Amniotic stem cell (primary cell): ENCODE measurements around the gene KLF7.

Source experiments
- DNase-seq: peaks from one replicate; lab custom pipeline; 2025; lab: John Stamatoyannopoulos, UW

Gene KLF7

DNA sequence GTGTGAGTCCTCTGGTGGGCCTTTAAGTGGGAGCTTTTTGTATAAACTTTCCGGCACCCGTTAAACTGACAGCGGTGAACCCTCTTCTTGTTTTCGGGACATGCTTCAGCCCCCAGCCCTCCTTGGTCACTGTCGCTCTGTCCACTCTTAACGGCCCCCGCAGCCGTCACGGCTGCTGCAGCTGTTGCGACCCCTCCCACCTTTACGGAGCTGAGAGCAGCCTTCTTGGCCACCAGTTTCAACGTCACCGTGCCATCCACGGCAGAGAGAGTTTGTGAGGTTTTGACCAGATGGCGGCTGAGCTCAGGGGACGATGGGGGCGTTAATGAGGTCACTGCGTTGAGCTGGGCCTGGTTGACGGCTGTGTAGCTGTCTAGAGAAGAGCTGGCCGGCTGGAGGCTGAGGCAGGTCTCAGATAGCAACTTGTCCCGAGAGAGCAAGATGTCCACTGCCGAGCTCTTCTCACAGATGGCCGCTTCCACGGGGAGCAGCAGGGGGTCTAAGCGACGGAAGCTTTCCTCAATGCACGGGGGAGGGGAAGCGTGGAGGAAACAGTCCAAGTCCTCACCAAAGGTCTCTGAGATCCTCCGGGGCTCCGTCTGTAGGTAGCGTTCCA, 41.9 kb downstream of the KLF7 start:
- no peak for DNase-seq

GRCh38 chr2:207123335-207123744, 42.4 kb downstream of the KLF7 start:
- DNase-seq: no peak

DNA sequence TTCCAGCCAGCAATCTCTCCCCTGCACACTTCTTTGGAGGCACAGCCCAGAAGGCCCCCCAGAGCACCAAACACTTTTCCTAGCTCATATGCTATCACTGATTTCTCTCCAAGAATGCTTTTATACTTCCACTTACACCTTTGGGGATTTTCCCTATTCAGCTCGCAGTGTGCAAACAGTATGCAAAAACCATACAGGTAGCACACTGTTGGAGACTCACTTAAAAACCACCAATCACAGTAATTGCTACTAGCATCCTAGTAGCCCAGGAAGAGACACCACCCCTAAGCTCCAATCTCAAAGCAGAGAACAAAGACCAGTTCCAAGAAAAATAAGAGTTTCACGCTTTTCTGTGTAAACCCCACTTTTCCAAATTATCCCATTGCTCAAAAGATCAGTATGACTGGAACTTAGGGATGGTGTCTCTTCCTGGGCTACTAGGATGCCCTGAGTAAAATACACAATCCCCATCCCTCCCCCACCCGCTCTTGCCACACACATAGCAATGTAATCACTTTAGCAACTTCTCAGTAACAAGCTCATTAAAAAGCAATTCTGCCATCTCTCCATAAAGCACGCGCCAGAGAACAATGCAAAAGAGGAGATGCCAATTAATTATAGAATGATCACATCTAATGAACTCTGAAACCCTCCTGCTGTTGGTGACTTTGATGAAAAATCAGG, 43.0 kb downstream of the KLF7 start:
- DNase-seq: no peak

- DNase-seq: no peak
These were observed 44.0 kb downstream of the KLF7 start for GRCh38 chr2:207121784-207122183.

DNA sequence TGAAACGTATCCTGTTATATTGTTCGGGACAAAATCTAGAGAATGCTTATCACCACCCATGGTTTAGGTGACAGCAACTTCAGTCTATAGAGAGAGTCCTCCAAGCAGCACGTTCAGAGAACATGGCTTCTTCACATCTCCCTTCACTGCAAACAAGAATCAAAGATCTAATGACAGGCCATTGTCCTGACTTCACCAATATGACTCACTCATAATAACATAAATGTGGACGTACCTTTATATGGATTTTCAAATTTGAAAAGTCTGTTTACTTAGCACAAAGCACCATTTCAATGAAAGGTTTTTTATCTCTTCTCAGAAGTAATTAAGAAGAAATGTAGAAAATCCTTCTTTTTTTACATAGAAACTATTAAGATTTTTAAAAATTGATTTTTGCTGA, 46.7 kb downstream of the KLF7 start:
- DNase-seq: no peak

GRCh38 chr2:207117668-207118067, 48.1 kb downstream of the KLF7 start:
- DNase-seq: no peak

DNA sequence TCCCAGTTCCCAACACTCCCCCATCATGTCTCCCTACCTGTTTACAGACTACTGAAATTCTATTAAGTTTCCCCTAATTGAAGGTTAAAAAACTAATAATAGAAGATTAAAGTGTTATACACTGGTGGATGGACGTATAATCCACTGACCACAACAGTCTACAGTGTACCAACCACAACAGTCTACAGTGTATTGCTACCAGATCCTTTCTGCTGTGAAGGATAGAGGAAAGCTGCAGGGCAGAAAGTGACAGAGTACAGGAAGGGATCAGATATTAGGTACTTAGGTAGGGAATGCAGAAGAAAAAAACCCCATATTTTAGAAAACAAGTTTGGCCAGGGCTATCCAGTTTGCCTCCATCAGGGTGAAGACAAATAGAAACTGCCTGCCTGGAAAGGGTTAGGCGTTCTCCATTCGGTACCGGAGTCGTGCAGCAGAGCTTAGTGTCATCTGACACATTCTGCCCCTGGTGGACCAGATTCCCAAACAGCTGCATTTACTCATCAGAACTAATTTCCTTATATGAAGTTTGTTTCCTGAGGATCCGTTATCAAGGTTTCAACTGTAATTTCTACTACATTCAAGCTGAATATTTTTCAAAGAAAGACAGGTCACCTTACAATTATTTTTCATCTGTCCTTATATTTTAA, 49.9 kb downstream of the KLF7 start:
- no peak for DNase-seq

- DNase-seq: no peak
These were observed 52.3 kb downstream of the KLF7 start for GRCh38 chr2:207113414-207113813.

- DNase-seq: no peak
These were observed 53.0 kb downstream of the KLF7 start for GRCh38 chr2:207112785-207113184.

DNA sequence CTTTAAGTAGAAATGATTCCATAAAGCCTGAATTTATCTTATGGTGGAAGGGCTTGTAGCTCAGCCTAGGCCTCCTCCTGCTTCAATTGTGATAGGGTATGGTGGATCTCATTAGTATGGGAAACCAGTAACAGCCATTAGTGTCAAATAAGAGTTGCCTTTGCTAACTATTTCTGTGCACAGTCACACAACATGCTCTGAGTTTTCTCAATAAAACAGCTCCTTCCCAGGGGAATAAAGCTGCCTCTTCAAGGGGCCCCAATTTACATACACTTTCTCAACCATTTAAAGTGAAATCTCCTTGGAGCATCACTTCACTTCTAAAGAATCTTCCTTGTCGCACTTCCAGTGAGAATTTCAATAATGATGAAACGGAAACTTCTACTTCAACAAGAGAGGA, 53.4 kb downstream of the KLF7 start:
- no peak for DNase-seq

GRCh38 chr2:207111757-207112156, 54.0 kb downstream of the KLF7 start:
- DNase-seq: no peak

DNA sequence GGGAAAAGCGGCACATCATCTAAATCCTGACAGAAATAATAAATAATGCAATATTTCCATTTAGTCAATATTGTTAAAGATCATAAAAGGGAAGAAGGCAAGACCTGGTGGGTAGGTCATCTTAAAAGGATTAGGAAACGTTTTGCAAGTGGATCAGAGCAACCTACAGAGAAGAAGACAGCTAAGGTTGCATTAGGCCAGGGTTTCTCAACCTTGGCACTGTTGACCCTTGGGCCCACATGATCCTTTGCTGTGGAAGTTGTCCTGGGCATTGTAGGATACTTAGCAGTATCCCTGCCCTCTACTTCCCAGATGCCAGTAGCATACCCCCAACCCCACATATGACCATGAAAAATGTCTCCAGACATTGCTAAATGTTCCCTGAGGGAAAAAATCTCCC, 55.0 kb downstream of the KLF7 start:
- no peak for DNase-seq

- no peak for DNase-seq
These were observed 55.4 kb downstream of the KLF7 start for GRCh38 chr2:207110310-207110709.

GRCh38 chr2:207109768-207110167, 56.0 kb downstream of the KLF7 start:
- DNase-seq: no peak

GRCh38 chr2:207108440-207108839, 57.3 kb downstream of the KLF7 start:
- no peak for DNase-seq

DNA sequence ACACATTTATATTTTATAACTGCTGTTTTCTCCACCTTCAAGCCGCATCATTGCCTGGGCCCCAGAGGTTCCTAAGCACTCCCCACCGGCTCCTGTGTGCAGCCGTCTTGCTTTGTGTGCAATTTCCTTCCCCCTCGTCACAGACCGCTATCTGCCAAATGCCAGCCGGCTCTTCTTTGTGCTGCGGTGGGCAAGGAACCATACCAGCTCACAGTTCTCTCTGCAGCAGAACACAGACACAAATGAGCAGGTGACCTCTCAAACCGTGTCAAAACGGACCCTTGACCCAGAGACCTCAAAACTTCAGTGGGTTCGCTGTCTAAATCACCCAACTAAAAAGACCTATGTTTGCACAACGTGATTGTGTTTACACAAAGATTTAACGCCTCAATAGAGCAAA, 58.2 kb downstream of the KLF7 start:
- DNase-seq: no peak

DNA sequence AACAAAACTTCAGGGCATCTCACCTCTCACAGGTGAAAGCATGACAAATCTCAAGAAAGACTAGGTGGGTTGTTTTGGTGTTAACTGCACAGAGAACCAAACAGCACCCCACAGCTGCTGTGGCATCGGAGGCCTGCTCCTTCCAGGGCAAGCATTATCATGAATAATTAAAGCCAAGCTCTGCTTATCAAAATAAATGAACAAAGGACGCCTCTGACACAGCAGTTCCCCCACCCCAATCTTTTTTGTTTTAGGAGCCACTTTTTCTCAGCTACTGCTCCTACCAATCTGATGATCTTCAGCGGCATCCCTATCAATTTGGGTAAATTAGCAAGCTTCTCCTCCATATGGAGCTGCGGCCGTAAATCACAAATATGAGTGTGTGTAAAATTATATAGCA, 58.6 kb downstream of the KLF7 start:
- DNase-seq: no peak

DNA sequence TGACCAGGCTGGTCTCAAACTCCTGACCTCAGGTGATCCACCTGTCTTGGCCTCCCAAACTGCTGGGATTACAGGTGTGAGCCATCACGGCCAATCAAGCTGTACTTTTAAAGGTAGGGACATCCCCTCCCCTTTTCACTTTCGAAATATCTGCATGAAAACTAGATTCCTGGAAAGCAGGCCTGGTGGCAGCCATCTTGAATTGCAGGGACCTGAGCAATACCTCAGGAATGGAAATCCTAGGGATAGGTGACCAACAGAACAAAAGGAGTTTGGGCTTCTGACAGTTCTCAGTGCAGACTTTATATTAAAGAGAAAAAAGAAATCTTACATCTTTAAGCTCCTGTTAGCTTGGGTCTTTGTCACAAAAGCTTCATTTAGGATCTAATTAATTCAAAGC, 62.6 kb downstream of the KLF7 start:
- DNase-seq: no peak

DNA sequence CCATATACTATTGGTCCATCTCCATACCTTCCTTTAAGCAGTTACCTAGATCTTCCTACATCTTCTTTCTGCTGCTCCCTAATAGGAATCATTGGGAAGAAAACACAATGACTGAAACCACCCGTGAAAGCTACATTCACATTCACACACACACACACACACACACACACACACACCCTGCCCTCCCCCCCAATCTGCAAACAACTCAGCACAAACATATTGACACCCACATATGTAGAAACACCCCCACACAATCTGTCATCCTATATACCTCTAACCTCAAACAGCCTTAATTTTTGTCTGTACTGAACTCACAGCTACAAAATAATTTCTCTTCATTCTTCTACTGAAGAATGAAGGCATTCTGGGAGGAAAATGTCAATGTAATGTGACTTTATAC, 63.8 kb downstream of the KLF7 start:
- no peak for DNase-seq

DNA sequence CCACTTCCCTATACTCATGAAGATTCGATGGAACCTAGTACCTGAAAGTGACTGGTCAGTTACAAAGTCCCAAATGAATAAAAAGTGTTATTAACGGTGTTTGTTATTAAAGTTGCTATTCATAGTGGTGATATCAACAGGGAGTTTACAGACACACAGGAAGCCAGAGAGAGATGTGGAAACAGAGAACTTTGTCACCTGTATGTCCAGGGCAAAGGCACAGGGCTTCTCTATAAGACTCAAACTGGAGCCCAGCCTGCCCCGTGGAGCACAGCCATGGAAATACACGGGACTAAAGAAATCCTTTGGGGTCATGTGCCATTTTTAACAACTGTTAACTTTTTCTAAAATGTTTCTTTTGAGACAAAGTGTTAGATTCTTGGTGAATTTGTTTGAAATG, 68.5 kb downstream of the KLF7 start:
- no peak for DNase-seq

- DNase-seq: no peak
These were observed 69.8 kb downstream of the KLF7 start for GRCh38 chr2:207095963-207096362.

DNA sequence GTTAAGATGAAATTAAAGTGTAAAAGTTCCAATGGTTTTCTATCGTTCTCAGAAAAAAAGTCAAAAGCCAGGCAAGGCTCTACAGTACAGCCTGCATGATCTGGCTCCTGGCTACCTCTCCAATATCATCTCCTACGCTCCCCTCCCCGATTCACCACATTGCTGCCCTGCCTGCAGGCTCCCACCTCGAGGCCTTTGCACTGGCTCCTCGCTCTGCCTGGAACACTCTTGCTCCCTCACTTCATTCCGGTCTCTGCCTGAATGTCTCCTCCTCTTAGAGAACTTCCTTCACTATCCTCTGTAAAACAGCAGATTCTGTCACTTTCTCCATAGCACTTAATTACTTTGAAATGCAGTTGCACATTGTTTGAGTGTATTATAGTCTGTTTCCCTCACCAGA, 72.5 kb downstream of the KLF7 start:
- no peak for DNase-seq

GRCh38 chr2:207092818-207093217, 72.9 kb downstream of the KLF7 start:
- no peak for DNase-seq

DNA sequence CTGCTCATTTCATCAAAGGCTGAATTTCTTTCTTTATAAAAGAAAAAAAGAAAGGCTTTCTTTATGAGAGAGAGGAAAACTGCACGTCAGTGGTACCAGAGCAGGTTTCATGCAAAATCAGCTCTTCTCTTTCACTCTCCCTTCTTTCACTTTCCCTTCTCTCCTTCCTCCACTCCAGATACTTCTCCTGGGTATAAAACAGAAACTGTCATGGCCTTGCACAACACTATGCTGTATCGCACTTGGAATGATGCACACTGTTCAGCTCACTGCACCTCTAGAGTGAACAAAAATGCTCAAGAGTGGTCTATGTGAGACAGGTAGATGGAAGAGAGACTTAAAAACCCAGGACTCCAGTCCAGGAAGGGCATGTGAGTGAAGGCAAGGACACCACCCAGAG, 73.8 kb downstream of the KLF7 start:
- DNase-seq: no peak
